Stimulated activated CD4-positive, alpha-beta T cell treated with anti-CD3 and anti-CD28 coated beads, Interleukin-1b, Interleukin-23, amount 100 ng/mL, for 48 hours (primary cell): Measurements from ENCODE around the gene AHCTF1.
"Not testable (repeated sequence)": the region's sequence is repeated elsewhere in the genome, so short reads cannot be mapped to it uniquely, and the experiment has no call there.

Experiments used
- DNase-seq: peaks from one replicate; pipeline ENCODE4 v3.0.0-alpha.2; 2020

AHCTF1 gene

DNA sequence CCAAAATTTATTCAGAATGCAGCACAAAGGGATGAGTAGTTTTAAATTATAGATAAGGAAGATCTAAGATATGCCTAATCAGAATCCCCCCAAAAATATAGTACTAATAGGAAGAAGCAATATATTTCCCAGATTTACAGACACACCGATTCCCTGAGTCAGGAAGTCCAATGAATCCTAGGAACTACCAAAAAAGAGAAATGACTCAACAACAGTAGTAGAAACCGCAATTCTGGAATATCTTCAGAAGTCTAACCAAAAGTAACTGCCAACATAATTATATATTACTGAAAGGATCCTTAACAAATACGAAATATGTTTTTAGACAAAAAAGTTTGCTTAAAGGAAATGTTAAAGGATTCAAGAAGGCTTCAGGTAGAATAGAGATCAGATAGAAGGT lies 10.3 kb downstream of the AHCTF1 start:
- DNase-seq = no peak

DNA sequence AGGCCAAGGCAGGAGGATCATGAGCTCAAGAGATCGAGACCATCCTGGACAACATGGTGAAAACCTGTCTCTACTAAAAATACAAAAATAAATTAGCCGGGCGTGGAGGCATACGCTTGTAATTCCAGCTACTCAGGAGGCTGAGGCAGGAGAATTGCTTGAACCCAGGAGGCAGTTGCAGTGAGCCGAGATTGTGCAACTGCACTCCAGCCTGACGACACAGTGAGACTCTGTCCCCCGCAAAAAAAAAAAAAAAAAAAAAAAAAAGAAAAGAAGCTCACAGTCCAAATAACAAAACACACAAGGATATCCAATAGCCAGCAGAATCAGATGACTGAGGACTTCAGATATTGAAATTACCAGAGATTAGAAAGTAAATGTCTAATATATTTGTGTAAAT lies 11.8 kb downstream of the AHCTF1 start:
- DNase-seq = no peak

DNA sequence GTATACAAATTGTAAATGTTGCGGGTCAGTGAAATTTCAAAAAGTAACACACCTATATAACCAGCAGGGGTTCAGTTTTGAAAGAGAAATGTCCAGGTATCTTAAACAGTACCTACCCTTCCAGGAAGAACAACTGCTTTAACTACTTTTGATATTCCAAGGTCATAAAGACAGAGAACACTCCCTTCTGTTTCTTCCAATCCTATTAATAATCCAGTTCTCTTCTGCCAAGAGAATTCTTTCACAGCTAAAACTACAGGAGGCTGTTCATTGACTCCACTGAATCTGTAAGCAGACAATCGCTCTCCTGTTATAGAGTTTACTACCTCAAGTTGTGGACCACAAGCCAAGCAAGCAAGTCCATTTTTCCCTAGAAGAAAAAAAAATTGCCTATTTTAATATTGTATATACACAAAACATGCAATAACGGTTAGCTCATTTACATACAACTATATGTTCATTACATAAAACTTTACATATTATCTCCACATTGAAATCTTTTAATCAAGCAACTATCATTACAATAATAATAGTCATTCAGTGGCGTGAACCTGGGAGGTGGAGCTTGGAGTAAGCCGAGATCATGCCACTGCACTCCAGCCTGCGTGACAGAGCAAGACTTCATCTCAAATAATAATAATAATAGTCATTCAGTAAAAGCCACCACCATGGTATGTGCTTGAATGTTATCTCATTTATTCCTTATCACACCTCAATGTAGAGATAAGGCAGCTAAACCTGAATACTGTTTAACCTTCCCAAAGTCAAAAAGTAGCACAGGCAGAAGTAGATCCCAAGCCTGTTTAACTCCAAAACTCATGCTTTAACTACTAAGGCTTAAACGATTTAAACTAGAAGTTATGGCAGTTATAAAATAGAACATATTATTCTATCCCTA lies 15.5 kb downstream of the AHCTF1 start:
- DNase-seq = not testable (repeated sequence)

DNA sequence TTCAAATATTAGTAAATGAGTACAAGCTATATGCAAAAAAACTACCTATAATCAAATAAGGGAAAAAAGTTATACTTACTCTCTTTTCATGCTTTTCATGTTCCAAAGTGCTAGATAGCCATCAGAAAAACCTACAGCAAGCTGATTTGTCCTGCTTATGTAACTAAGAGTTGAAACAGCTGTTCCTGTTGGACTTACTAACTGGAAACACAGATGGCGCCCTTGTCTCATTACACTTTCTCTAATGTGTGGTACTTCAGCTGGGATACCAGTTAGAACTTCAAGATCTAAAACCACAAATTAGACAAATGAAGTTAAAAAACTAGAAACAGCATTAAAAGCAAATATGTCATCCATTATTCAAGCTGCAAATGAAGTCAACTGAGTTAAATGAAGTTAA lies 24.3 kb downstream of the AHCTF1 start:
- DNase-seq = no peak

DNA sequence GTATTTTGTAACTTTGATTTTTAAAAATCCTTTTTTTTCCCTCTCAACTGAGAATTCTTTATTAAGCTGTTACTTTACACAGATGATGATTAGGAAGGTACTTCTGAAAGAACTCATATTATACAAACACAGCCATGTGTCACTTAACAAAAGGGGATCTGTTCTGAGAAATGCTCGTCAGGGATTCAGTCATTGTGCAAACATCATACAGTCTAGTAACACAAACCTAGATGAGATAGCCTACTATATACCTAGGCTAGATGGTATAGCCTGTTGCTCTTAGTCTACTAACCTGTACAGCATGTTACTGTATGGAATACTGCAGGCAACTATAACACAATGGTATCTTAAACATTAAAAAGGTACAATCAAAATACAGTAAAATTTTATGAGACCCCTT lies 24.9 kb downstream of the AHCTF1 start:
- DNase-seq = no peak

DNA sequence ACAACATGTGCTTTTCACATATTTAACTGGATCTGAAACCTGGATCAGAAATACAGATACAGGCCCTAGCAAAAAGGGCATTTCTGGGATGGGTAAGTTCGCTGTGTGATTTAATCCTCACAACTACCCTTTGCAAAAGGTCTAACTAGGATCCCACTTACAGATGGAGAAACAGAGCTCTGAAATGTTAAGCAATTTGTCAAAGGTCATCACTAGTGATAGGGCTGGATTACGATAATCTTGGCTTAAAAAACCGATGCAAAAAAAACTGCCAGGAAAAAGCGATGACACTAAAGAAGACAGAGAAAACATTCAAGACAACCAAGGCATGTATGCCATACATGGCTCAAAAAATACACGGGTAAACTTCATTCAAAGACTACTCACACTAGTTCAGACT lies 29.9 kb downstream of the AHCTF1 start:
- DNase-seq = no peak

DNA sequence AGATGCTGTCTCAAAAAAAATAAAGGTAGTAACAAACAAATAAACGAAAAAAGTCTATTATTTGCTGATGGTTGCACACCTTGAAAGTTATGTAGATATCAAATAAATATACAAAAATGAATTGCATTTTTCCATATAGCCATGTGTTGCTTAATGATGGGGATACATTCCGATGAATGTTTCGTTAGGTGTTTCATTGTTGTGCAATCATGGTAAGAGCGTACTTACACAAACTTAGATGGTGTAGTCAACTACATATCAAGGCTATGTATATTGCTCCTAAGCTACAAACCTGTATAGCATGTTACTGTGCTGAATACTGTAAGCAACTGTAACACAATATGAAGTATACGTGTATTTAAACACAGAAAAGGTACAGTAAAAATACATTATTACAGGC lies 34.4 kb downstream of the AHCTF1 start:
- DNase-seq = no peak

DNA sequence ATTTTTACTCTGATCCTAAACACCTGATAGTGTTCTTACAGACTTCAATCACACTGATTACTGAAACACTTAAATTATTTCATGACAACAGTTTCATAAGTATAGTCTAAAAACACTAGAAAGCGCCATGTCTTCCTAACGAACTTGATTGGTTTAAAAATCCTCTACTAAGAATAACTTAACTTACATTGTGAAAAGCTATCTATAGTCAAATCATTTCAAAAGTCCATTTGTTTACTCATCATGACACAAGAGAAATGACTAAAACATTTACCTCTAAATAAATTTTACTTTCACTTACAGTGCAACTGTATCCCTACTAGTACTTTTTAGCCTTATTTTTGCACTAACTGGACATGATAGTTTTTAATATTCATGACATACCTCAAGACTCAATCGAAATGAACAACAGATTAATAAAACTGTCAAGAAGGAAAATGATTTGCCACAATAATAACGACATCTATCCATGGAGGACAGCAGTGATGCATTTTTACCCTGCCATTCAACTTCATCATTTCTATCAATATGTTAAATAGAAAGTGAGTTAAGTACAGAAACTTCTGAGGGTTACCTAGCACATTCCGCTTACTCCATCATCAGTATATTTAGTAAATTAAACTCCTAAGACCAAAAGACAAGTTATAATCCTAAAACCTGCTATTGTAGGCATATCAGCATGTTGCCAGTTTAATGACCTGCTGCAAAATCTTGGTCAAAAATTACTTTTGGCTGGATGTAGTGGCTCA lies 38.4 kb downstream of the AHCTF1 start:
- no peak for DNase-seq

DNA sequence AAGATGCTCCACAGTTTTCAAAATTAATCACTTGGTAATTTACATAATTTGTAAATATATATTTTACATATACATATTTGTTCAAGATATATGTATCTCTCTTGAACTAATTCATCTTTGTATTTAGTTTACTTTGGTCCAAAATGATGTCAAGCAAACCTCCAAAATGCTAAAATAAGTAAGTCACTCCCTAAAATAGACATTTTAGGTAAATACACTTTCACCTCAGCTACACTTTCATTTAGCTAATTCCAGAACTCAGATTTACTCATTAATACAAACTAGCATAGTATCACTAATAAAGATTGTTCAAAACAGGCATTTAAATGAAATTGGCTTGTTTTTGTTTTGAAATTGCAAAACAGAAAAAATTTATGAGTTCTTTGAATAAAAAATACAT lies 40.6 kb downstream of the AHCTF1 start:
- no peak for DNase-seq

DNA sequence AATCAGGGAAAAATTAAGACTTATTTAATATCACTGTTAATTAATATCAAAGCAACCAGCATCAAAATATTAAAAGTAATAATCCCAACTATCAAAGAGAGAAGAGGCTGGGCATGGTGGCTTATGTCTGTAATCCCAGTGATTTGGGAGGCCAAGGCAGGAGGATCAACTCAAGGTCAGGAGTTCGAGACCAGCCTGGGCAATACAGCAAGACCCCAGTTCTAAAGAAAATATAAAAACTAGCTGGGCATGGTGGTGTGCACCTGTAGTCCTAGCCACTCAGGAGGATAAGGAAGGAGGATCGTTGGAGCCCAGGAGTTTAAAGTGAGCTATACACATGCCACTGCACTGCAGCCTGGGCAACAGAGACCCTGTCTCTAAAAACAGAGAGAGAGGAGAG lies 43.2 kb downstream of the AHCTF1 start:
- DNase-seq = no peak

DNA sequence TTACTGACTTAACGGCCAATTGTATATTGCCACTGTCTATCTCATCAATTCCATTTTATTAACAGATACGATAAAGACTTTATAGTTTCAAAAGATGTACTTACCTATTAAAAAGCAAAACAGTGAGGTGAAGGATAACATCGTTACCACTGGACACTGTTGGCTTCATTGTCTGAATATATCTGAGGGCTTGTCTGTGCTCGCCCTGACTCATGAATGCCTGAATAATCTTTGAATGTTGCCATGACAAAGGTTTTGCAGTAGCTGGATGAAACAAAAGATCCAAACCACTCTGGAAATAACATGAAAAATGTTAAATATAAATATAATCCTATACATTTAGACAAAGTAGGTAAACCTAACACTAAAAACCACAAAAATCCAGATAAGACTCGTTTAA lies 46.4 kb downstream of the AHCTF1 start:
- not testable (repeated sequence) for DNase-seq

DNA sequence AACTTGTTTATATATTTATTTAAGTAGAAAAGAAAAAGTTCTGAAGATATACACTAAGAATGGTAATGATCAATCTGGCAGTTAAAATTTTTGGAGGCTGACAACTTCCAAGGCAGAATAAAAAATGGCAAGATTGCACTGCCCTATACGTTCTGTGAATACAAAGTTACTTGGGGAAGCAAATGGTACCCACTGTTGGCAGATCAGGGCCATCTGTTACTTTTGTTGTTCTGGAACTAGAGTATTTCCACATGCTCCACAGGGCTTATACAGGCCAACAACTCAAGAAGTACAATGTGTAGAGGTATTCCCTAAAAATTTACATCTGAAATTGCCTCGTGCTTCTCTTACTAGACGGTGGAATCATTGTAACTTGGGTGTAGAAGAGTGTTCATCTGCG lies 53.2 kb downstream of the AHCTF1 start:
- no peak for DNase-seq

DNA sequence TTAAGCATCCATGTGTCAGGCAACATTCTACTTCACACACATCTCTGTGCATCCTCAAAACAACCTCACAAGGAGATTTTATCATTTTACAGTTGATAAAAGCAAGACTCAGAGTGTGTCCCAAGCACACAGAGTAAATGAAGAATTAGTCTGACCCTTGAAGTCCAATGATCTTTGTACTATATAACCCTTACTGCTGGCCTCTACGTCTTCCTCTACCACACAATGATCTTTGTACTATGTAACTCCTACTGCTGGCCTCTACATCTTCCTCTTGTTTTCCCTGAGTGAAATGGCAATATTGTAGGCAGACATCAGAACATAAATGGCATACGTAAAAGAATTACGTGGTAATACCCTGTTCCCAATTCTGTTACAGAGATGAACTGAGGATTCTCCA lies 55.3 kb downstream of the AHCTF1 start:
- DNase-seq = no peak

DNA sequence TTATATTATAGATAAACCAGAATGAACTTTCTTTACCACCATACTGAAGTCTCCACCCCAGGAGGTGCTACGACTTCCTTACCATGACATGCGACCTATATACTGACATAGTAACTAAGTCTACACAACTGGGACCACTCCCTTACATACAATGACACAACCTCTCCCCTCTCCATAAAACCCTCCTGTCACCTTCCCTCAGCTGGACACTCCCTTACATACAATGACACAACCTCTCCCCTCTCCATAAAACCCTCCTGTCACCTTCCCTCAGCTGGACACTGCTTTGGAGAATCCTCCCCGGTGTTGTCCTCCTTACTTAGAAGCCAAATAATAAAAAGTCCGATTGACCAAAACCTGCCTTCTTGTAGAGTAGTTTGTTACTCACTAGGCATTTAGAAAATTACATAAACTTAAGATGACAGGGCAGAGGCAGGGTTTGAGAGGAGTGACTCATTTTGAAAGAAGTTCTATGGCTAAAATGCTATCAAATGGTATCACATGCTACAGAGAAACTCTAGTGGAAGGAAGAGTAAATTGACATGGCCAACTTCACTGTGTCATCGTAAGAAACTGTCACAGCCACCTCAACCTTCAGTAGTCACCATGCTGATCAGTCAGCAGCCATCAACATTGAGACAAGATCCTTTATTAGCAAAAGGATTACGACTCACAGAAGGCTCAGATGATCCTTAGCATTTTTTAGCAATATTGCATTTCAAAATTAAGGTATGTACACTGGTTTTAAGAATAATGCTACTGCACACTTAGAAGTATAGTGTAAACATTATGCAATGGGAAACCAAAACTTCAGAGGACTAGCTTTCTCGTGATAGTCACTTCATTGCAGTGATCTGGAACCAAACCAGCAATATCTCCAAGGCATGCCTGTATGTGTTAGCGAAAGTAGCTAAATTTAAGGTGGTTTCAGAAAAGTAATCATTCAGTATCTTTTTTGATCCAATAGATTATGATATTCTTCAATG lies 56.4 kb downstream of the AHCTF1 start:
- peak; percentile 27 for DNase-seq

DNA sequence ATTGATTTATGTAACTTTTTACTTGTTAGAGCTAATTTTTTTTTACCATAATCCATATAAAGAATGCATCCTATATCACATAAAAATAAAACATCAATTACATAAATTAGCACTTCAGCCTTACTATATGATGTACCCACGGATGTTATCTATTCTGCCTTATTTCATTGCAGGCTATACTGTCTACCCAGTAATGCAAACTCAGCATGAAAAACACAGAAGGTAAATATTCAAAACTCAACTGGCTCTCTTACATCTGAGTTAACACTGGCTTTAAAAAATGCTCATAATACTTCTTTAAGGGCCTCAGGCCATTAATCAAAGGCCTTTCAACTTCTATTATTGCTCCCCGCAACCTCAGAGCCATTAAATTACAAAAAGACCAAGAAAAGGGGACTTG lies 65.8 kb downstream of the AHCTF1 start:
- DNase-seq = no peak

DNA sequence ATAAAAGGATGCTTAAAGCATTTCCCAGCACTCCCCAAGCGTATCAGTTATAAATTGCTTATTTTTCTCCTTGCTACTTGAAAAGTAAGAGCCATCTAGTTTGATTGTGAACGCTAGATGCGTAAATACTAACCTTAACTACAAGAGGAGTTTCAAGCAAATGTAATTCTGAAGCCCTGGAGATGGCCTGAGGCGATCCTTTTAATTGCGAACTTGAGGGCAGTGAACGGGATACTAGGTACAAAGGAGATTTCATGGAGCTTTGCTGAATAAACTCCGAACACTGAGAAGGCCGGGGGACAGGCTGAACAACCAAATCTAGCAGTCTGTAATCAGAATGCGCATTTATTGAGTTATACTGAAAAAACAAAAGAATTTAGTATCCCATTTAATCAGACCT lies 68.0 kb downstream of the AHCTF1 start:
- not testable (repeated sequence) for DNase-seq

DNA sequence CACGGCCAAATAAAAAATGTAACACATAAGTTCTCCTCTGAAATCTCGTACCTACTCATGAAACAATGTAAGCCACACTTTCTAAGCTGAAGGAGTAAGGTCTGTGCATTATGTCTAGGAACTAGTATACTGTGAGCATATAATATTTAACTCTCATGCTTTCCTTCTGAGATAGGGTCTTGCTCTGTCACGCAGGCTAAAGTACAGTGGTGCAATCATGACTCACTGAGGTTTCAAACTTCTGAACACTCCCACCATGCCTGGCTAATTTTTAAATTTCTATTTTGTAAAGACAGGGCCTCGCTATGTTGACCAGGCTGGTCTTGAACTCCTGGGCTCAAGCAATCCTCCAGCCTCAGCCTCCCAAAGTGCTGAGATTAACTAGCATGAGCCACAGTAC lies 71.3 kb downstream of the AHCTF1 start:
- DNase-seq = no peak

DNA sequence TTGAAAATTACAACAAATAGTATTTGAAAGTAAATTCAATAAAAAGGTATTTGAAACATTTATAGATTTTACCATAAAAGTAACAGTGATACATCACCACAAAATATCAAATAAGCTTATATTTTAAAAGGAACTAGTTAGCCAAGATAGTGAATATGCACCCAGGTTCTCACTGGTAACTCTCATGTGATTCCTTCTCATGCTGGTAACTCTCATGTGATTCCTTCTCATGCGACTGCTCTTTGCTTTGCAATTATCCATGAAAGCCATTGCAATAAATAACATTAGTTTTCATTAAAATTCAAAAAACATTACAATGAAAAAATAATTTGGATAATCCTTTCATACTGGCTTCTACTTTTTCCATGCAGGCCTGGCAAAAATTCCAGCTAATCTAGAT lies 75.4 kb downstream of the AHCTF1 start:
- DNase-seq = no peak

DNA sequence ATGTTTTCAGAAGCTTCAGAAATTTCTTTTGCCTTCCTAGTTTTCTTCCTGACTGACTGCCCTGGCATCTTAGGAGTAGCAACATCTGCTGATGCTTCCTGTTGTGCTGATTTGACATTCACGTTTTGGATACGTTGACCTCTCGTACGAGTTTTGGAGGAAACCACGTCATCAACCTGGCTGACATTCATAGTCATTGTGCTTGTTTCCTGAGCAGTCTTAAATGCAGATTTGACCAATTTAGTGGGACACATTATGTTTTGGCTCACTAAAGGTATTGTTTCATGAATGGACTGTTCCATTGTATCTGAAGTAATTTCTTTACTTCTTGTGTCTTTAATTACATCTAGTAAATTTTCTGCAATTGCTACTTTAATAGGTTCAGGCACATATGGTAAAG lies 81.1 kb downstream of the AHCTF1 start:
- not testable (repeated sequence) for DNase-seq

DNA sequence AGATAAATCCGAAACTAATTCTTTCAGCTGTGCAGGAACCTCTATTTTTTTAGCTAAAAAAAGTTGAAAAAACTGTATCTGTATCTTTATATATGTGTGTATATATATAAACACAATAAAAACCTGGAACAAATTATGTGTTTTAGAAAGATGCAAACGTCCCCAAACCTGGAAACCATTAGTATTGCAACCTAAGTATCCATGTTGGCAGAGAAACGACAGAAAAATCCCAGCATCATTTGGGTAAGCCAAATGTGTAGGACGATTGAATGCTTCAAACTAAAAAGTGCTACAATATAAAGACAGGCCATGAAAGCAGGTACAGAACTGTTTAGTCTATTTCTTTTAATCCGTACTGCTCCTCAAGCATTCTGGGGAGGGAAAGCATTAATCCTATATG lies 87.9 kb downstream of the AHCTF1 start:
- DNase-seq = no peak

DNA sequence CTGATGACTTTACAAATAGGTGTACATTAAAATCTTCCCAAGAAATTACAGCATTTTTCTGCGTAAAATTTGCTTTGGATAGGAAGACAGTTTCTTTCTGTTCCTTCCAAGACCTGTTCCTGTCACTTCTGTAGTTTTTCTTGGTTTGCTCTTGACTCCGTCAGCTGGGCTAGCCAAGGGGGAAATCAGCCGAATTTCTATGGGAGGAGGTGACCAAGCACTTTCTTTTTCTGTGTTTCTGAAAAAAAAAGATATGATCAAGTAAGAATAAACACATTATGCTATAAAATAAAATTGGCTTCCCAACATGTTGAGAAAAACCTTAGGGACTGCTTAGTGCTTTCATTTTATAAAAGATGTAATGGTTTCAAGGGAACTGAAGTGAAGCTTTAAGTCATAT lies 91.0 kb downstream of the AHCTF1 start:
- not testable (repeated sequence) for DNase-seq

DNA sequence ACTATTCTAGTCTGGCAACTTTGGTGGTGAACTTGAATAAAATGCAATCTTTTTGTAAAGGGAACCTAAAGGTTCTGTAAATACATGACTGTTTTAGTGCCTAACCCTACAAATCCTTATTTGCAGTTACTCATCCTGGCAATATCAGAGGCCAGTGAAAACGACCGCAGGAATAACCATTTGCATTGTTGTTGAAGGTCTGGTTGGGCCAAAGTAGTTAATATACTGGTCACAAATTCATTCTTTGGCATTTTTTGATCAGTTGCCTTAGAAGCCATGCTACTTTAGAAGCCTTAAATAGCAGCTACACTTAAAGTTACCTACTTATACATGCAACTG lies 93.7 kb downstream of the AHCTF1 start:
- no peak for DNase-seq

DNA sequence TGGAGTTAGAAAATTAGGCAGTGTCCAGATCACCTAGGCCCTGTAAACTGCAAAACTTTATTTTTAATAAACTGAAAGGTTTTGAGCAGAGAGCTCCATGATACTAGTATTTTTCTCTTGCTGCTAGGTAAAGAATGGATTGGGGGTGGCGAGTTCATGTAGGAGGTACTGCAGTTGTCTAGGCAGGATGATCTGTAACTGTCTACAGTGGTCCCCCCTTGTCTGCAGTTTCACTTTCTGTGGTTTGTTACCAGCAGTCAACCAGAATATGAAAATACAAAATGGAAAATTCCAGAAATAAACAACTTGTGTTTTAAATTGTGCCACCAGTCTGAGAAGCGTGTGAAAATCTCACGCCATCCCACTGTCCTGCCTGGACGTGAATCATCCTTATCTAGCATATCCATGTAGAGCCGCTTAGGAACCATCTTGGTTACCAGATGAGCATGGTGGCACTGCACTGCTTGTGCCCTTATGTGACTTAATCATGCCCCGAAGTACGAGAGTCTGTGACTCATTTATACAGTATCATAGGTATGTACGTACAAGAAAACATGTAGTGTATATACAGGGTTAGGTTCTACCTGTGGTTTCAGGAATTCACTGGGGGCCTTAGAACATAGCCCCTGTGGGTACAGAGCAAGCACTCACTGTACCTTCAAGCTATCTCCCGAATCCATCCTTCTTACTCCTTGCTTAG lies 94.2 kb downstream of the AHCTF1 start:
- no peak for DNase-seq
